ENCODE results near the gene MRPL18. TPM values are rescaled to one million over a fixed set of nuclear protein-coding genes. Genes with fewer than 3 reads are reported as not detected.

The MRPL18 gene
- total RNA-seq, 1 donor from 2014 or later: 64.6 TPM

DNA sequence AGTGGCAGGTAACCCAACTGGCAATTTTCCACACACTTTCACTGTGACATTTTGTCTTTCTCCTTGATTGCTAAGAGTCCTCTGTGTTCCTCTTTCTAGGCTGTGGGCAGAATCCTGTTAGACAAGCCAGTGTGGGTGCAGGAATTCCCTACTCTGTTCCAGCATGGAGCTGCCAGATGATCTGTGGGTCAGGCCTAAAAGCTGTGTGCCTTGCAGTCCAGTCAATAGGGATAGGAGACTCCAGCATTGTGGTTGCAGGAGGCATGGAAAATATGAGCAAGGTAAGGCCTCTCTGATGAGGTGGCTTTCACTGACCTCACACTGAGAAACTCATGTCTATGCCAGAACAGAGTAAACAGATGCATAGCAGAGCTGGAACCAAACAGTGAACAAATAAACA, 23.4 kb upstream of the MRPL18 start:
- H3K27ac Mint-ChIP-seq (ENCODE audit: unreplicated experiment): no peak overlapping the region
- Histone ChIP-seq H3K4me3 (ENCODE audit: insufficient read depth, low read depth, low read length) (no peak overlapping the region), H3K79me2 (ENCODE audit: insufficient read depth, low read length) (peaks cover 24% of the 10 kb centered on the region), H3K4me1 (ENCODE audit: insufficient read depth, low read length) (peaks cover 10% of the 10 kb centered on the region), H3K27me3 (ENCODE audit: insufficient read depth, low read length) (no peaks in the 10 kb centered on the region), H3K4me2 (ENCODE audit: low read length) (no peak overlapping the region), H4K20me1 (ENCODE audit: insufficient read depth, low read length) (peaks cover 12% of the 10 kb centered on the region), H3K36me3 (ENCODE audit: insufficient read depth, low read length) (peaks cover 54% of the 10 kb centered on the region), H3K9me3 (ENCODE audit: insufficient read depth, low read depth, low read length) (no peaks in the 10 kb centered on the region), H2AFZ (ENCODE audit: low read depth, low read length) (no peak overlapping the region), H3K27ac (ENCODE audit: low read depth, low read length) (no peak overlapping the region), H3K9ac (ENCODE audit: low read length) (no peak overlapping the region)
- FAIRE-seq: no peak
- no peaks in the 10 kb centered on the region for H3K27me3 Mint-ChIP-seq (ENCODE audit: low read depth, unreplicated experiment)
- peaks cover 2% of the 10 kb centered on the region for H3K9me3 Mint-ChIP-seq (ENCODE audit: unreplicated experiment)
- H3K4me3 Mint-ChIP-seq (ENCODE audit: unreplicated experiment): no peak overlapping the region
- peaks cover 12% of the 10 kb centered on the region for H3K4me1 Mint-ChIP-seq (ENCODE audit: low read depth, unreplicated experiment)
- peaks cover 39% of the 10 kb centered on the region for H3K36me3 Mint-ChIP-seq (ENCODE audit: low read depth, unreplicated experiment)
- no peak for TF ChIP-seq CTCF (IDR thresholded peaks at IDR 0.05; ENCODE audit: insufficient read depth, low read depth, low read length)
- TF ChIP-seq EZH2 (IDR thresholded peaks at IDR 0.05; ENCODE audit: insufficient read depth, low read length): no peak
- no peak for DNase-seq (ENCODE audit: low read depth)

DNA sequence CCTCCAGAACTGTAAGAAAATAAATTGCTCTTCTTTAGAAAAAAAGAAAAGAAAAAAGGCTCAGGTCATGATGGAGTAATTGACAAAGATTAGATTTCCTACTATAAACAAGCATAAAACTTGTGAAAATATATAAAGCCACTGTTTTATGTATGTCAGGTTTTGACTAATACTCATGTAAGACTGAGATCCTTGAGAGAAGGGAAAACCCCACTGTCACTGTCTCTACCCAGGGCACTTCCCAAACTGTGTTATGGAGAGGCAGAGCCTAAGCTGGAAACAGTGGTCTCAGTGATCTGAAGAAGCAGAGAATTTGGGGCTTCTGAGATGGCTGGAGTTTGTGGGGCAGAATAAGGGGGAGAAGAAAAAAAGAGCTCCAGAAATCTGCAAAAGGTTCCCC, 20.8 kb upstream of the MRPL18 start:
- Histone ChIP-seq H3K9me3 (ENCODE audit: insufficient read depth, low read depth, low read length) (no peaks in the 10 kb centered on the region), H4K20me1 (ENCODE audit: insufficient read depth, low read length) (peaks cover 7% of the 10 kb centered on the region), H3K9ac (ENCODE audit: low read length) (no peak overlapping the region), H3K27me3 (ENCODE audit: insufficient read depth, low read length) (no peaks in the 10 kb centered on the region), H3K4me3 (ENCODE audit: insufficient read depth, low read depth, low read length) (no peak overlapping the region), H2AFZ (ENCODE audit: low read depth, low read length) (no peak overlapping the region), H3K4me2 (ENCODE audit: low read length) (no peak overlapping the region), H3K27ac (ENCODE audit: low read depth, low read length) (no peak overlapping the region), H3K4me1 (ENCODE audit: insufficient read depth, low read length) (no peaks in the 10 kb centered on the region), H3K36me3 (ENCODE audit: insufficient read depth, low read length) (peaks cover 56% of the 10 kb centered on the region), H3K79me2 (ENCODE audit: insufficient read depth, low read length) (peaks cover 10% of the 10 kb centered on the region)
- H3K4me1 Mint-ChIP-seq (ENCODE audit: low read depth, unreplicated experiment): peaks cover 8% of the 10 kb centered on the region
- H3K27me3 Mint-ChIP-seq (ENCODE audit: low read depth, unreplicated experiment): no peaks in the 10 kb centered on the region
- no peak overlapping the region for H3K4me3 Mint-ChIP-seq (ENCODE audit: unreplicated experiment)
- no peak for DNase-seq (ENCODE audit: low read depth)
- peaks cover 34% of the 10 kb centered on the region for H3K36me3 Mint-ChIP-seq (ENCODE audit: low read depth, unreplicated experiment)
- no peak overlapping the region for H3K27ac Mint-ChIP-seq (ENCODE audit: unreplicated experiment)
- no peak for FAIRE-seq
- H3K9me3 Mint-ChIP-seq (ENCODE audit: unreplicated experiment): peaks cover 2% of the 10 kb centered on the region
- TF ChIP-seq CTCF (IDR thresholded peaks at IDR 0.05; ENCODE audit: insufficient read depth, low read depth, low read length): no peak
- TF ChIP-seq EZH2 (IDR thresholded peaks at IDR 0.05; ENCODE audit: insufficient read depth, low read length): no peak

- peaks cover 32% of the 10 kb centered on the region for H3K36me3 Mint-ChIP-seq (ENCODE audit: low read depth, unreplicated experiment)
- TF ChIP-seq EZH2 (IDR thresholded peaks at IDR 0.05; ENCODE audit: insufficient read depth, low read length) (no peak), CTCF (IDR thresholded peaks at IDR 0.05; ENCODE audit: insufficient read depth, low read depth, low read length) (no peak)
- H4K20me1 ChIP-seq (ENCODE audit: insufficient read depth, low read length): peaks cover 4% of the 10 kb centered on the region
- FAIRE-seq (no peak), DNase-seq (ENCODE audit: low read depth) (no peak)
- no peaks in the 10 kb centered on the region for H3K4me1 ChIP-seq (ENCODE audit: insufficient read depth, low read length)
- H3K9me3 ChIP-seq (ENCODE audit: insufficient read depth, low read depth, low read length): no peaks in the 10 kb centered on the region
- H3K27me3 Mint-ChIP-seq (ENCODE audit: low read depth, unreplicated experiment): no peaks in the 10 kb centered on the region
- peaks cover 4% of the 10 kb centered on the region for H3K4me1 Mint-ChIP-seq (ENCODE audit: low read depth, unreplicated experiment)
- H3K4me3 Mint-ChIP-seq (ENCODE audit: unreplicated experiment): no peak overlapping the region
- H3K4me2 ChIP-seq (ENCODE audit: low read length): no peak overlapping the region
- H3K9me3 Mint-ChIP-seq (ENCODE audit: unreplicated experiment): peaks cover 3% of the 10 kb centered on the region
- H2AFZ ChIP-seq (ENCODE audit: low read depth, low read length): no peak overlapping the region
- peaks cover 53% of the 10 kb centered on the region for H3K36me3 ChIP-seq (ENCODE audit: insufficient read depth, low read length)
- no peak overlapping the region for H3K9ac ChIP-seq (ENCODE audit: low read length)
- H3K27ac ChIP-seq (ENCODE audit: low read depth, low read length): no peak overlapping the region
- H3K27me3 ChIP-seq (ENCODE audit: insufficient read depth, low read length): no peaks in the 10 kb centered on the region
- H3K79me2 ChIP-seq (ENCODE audit: insufficient read depth, low read length): no peaks in the 10 kb centered on the region
- no peak overlapping the region for H3K4me3 ChIP-seq (ENCODE audit: insufficient read depth, low read depth, low read length)
- no peak overlapping the region for H3K27ac Mint-ChIP-seq (ENCODE audit: unreplicated experiment)
Measured at GRCh38 chr6:159772196-159772595, 18.1 kb upstream of the MRPL18 start.

Data from astrocyte (in vitro differentiated cells and primary cell).